HepG2 (cell line): ENCODE results near the gene MOB3C.

ENCODE experiments used
- FOXK2 ChIP-seq: fragments of 450-650 bp; IDR thresholded peaks from 2 replicates; pipeline ENCODE4 v1.6.1; 2016
- HDAC1 ChIP-seq: sonication (generic); formaldehyde crosslinking; IDR thresholded peaks from 2 replicates; pipeline ENCODE4 v1.5.1; 2020; ENCODE audit warnings: mild to moderate bottlenecking, missing genetic modification reagents
- PTBP1 ChIP-seq: fragments of 200-400 bp; formaldehyde crosslinking; IDR thresholded peaks from 2 replicates; pipeline ENCODE4 v1.6.1; 2018; ENCODE audit warnings: low read length, low read depth; ENCODE audit not compliant: poor library complexity, severe bottlenecking
- TBP ChIP-seq: sonication (generic); formaldehyde crosslinking; IDR thresholded peaks from 2 replicates; pipeline ENCODE4 v1.5.0; 2020; ENCODE audit warnings: missing genetic modification reagents
- ZBTB7A ChIP-seq: sonication (generic); formaldehyde crosslinking; IDR thresholded peaks from 2 replicates; pipeline ENCODE4 v1.8.0; 2022; ENCODE audit warnings: mild to moderate bottlenecking, missing genetic modification reagents
- ZMYM2 ChIP-seq: sonication (generic); formaldehyde crosslinking; IDR thresholded peaks from 2 replicates; pipeline ENCODE4 v1.8.0; 2022; ENCODE audit warnings: mild to moderate bottlenecking, missing genetic modification reagents

GRCh38 chr1:46558966-46559365, 57.6 kb downstream of the MOB3C start:
- TF ChIP-seq HDAC1 (CRISPR knock-in tag), result no peak
- TF ChIP-seq PTBP1, result no peak
- TF ChIP-seq ZMYM2 (CRISPR knock-in tag), result no peak
- TF ChIP-seq ZBTB7A, result no peak
- TF ChIP-seq TBP (CRISPR knock-in tag), result no peak
- no peak for TF ChIP-seq FOXK2
